ENCODE data around the gene FURIN. TPM values are rescaled to one million over a fixed set of nuclear protein-coding genes. Genes with fewer than 3 reads are reported as not detected.
"Not testable (repeated sequence)": the region's sequence is repeated elsewhere in the genome, so short reads cannot be mapped to it uniquely, and the experiment has no call there.

Gene FURIN
- total and polyA plus RNA-seq, 9 of the 15 experiments (the other 6 are each of a cell fraction or from before 2014, with no cell fraction given): 0.92 to 99.9 (median 34.8) TPM

DNA sequence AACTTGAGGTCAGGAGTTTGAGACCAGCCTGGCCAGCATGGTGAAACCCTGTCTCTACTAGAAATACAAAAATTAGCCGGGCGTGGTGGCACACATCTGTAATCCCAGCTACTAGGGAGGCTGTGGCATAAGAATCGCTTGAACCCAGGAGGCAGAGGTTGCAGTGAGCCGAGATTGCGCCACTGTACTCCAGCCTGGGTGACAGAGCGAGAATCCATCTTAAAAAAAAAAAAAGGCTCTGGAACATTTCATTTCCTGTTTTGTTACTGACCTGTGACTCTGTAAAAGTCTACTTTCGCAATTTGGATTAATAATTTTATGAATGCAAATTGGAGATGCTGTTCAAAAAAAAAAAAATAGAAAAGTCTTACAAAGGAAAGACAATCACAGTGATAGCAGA is 59.7 kb downstream of the FURIN start:
- TF ChIP-seq CEBPB (tag; IDR thresholded peaks at IDR 0.05): peak; percentile 85
- POLR2A ChIA-PET: interaction anchor here (1.1 kb wide), 1 partner anchor 34 kb away, joined by 3 read pairs; no protein-coding TSS in a partner anchor
- peaks cover 14% of the 10 kb centered on the region for H3K36me3 ChIP-seq (ENCODE audit: control insufficient read depth, insufficient read depth, low read length)
- 93% methylated on average over 7 of the region's 7 CpGs for WGBS (ENCODE audit: insufficient coverage, low coverage, missing lambda C conversion rate)
- H3K4me2 ChIP-seq (ENCODE audit: insufficient read depth, low read length); DNase-seq (ENCODE audit: extremely low read depth in 1 of 4, low spot score in 3 of 4); H2AFZ ChIP-seq (ENCODE audit: low read depth, low read length); H3K9me1 ChIP-seq (ENCODE audit: control insufficient read depth, insufficient read depth, low read length); ATAC-seq; FAIRE-seq; in situ Hi-C loops (cut with MboI); H3K9me3 ChIP-seq (replicated peaks; ENCODE audit: control insufficient read depth, insufficient read depth, low read depth, low read length); BruUV-seq (replicated peaks); H4K20me1 ChIP-seq (replicated peaks; ENCODE audit: control insufficient read depth, insufficient read depth, low read length); intact Hi-C loops (cut with micrococcal nuclease); H3K27me3 ChIP-seq (ENCODE audit: control insufficient read depth in 2 of 2, insufficient read depth in 2 of 2, low read length in 2 of 2); H3K4me3 ChIP-seq; CTCF ChIA-PET (ENCODE audit: low intra/inter-chr PET ratio): not testable (repeated sequence)
- H3K4me1 ChIP-seq (replicated peaks in 1 of 2; ENCODE audit: control insufficient read depth in 2 of 2, insufficient read depth in 2 of 2, low read length in 2 of 2): peaks cover 28 to 43% of the 10 kb centered on the region in 2 experiments
- peak overlapping the region; percentile 67; the same call in 2 of the 3 replicates for H3K27ac ChIP-seq (ENCODE audit: extremely low read depth, low read depth, low read length)
- peaks cover 37% of the 10 kb centered on the region for H3K79me2 ChIP-seq (ENCODE audit: control insufficient read depth, insufficient read depth, low read length)
- H3K9ac ChIP-seq (ENCODE audit: insufficient read depth in 1 of 2, low read depth in 2 of 2, low read length in 2 of 2): peak overlapping the region in 1 of 2 experiments; percentile 85; a peak in 2 of 4 replicates

DNA sequence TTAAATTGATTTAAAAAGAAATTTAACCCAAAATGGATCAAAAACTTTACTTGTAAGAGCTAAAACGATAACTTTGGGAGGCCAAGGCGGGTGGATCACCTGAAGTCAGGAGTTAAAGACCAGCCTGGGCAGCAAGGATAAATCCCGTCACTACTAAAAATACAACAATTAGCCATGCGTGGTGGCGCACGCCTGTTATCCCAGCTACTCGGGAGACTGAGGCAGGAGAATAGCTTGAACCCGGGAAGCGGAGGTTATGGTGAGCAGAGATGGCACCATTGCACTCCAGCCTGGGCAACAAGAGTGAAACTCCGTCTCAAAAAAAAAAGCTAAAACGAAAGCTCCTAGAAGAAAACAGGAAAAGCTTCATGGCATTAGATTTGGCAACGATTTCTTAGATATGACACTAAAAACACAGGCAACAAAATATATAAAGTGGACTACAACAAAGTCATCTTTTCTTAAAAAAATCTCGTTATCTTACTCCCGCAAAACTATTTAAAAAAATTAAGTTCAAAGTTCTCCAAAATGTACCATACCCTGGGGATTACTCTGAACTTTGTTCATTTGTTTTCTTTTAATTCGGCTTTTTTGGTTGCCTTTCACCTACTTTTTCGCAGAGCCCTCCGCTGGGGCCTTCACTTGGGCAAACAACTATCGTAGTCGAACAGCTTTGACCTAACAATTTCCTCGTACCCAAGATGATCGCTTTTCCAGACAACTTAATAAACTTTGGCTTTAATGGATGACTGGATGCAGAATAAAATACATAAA is 61.0 kb downstream of the FURIN start:
- Histone ChIP-seq H3K4me1 (replicated peaks in 1 of 2; ENCODE audit: control insufficient read depth in 2 of 2, insufficient read depth in 2 of 2, low read length in 2 of 2) (peaks cover 31 to 49% of the 10 kb centered on the region in 2 experiments; a peak in 4 of 5 replicates), H3K9ac (ENCODE audit: insufficient read depth in 1 of 2, low read depth in 2 of 2, low read length in 2 of 2) (peak overlapping the region; percentile 85 to 96), H3K4me3 (peak overlapping the region; percentile 66), H3K9me3 (replicated peaks; ENCODE audit: control insufficient read depth, insufficient read depth, low read depth, low read length) (no peaks in the 10 kb centered on the region), H3K36me3 (ENCODE audit: control insufficient read depth, insufficient read depth, low read length) (peaks cover 6% of the 10 kb centered on the region; the same call in 2 of the 3 replicates), H4K20me1 (replicated peaks; ENCODE audit: control insufficient read depth, insufficient read depth, low read length) (no peaks in the 10 kb centered on the region), H2AFZ (ENCODE audit: low read depth, low read length) (peak overlapping the region; percentile 71), H3K9me1 (ENCODE audit: control insufficient read depth, insufficient read depth, low read length) (no peaks in the 10 kb centered on the region), H3K27ac (ENCODE audit: extremely low read depth, low read depth, low read length) (peak overlapping the region; percentile 92), H3K4me2 (ENCODE audit: insufficient read depth, low read length) (peak overlapping the region; percentile 99), H3K79me2 (ENCODE audit: control insufficient read depth, insufficient read depth, low read length) (peaks cover 37% of the 10 kb centered on the region), H3K27me3 (ENCODE audit: control insufficient read depth in 2 of 2, insufficient read depth in 2 of 2, low read length in 2 of 2) (no peaks in the 10 kb centered on the region)
- 3% methylated on average over 21 of the region's 21 CpGs for WGBS (ENCODE audit: insufficient coverage, low coverage, missing lambda C conversion rate)
- ATAC-seq: no peak; the same call in 2 of the 3 replicates
- in situ Hi-C loops (cut with MboI) (no loop called here), intact Hi-C loops (cut with micrococcal nuclease) (loop anchor here (5.0 to 10.0 kb wide), 6 partner anchors 103 to 635 kb away; no protein-coding TSS in a partner anchor)
- BruUV-seq (replicated peaks): TSS peak; percentile 78
- ChIA-PET CTCF (ENCODE audit: low intra/inter-chr PET ratio) (no interaction called here), POLR2A (interaction anchor here (0.6 to 6.7 kb wide), 9 partner anchors 9 to 212 kb away, joined by 3 to 70 read pairs (median 4); partner anchors contain the start of genes BLM, MAN2A2 and RCCD1)
- FAIRE-seq: no peak
- no peak for DNase-seq (ENCODE audit: extremely low read depth in 1 of 4, low spot score in 3 of 4)
- TF ChIP-seq CHD1 (IDR thresholded peaks at IDR 0.05; ENCODE audit: low read length) (peak; percentile 81), POLR2B (IDR thresholded peaks at IDR 0.05; ENCODE audit: low read depth, partially characterized antibody) (no peak), SAFB2 (IDR thresholded peaks at IDR 0.05; ENCODE audit: borderline replicate concordance, low read depth, low read length, severe bottlenecking) (no peak), ZBED1 (IDR thresholded peaks at IDR 0.05) (no peak), ZNF354B (CRISPR knock-in tag; IDR thresholded peaks at IDR 0.05) (0 out of 2 replicates have a peak, but pooled peaks have one; percentile 5), ZNF589 (CRISPR knock-in tag; IDR thresholded peaks at IDR 0.05; ENCODE audit: low read depth) (peak; percentile 78; the same call in 1 of the 2 replicates), BRD9 (IDR thresholded peaks at IDR 0.05; ENCODE audit: low read depth, partially characterized antibody) (peak; percentile 18), PTRF (tag; IDR thresholded peaks at IDR 0.05) (no peak), RB1 (IDR thresholded peaks at IDR 0.05; ENCODE audit: low read depth) (0 out of 2 replicates have a peak, but pooled peaks have one; percentile 7)
- TF ChIP-seq, protein P1, sequence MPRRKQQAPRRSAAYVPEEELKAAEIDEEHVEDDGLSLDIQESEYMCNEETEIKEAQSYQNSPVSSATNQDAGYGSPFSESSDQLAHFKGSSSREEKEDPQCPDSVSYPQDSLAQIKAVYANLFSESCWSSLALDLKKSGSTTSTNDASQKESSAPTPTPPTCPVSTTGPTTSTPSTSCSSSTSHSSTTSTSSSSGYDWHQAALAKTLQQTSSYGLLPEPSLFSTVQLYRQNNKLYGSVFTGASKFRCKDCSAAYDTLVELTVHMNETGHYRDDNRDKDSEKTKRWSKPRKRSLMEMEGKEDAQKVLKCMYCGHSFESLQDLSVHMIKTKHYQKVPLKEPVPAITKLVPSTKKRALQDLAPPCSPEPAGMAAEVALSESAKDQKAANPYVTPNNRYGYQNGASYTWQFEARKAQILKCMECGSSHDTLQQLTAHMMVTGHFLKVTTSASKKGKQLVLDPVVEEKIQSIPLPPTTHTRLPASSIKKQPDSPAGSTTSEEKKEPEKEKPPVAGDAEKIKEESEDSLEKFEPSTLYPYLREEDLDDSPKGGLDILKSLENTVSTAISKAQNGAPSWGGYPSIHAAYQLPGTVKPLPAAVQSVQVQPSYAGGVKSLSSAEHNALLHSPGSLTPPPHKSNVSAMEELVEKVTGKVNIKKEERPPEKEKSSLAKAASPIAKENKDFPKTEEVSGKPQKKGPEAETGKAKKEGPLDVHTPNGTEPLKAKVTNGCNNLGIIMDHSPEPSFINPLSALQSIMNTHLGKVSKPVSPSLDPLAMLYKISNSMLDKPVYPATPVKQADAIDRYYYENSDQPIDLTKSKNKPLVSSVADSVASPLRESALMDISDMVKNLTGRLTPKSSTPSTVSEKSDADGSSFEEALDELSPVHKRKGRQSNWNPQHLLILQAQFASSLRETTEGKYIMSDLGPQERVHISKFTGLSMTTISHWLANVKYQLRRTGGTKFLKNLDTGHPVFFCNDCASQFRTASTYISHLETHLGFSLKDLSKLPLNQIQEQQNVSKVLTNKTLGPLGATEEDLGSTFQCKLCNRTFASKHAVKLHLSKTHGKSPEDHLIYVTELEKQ (CRISPR knock-in tag; IDR thresholded peaks at IDR 0.05): no peak

Measured in K562 (cell line).